Thoracic aorta (tissue), 2 donors: ENCODE data around the gene TNS3. TPM values are rescaled to one million over a fixed set of nuclear protein-coding genes. Genes with fewer than 3 reads are reported as not detected.

Source experiments
- ATAC-seq: fragments of 150-250 bp; one replicate; pipeline ENCODE4 v1.8.0; 2017; ENCODE audit warnings: low read depth; ENCODE audit not compliant: insufficient number of reproducible peaks, low FRiP score
- DNase-seq: peaks from one replicate; pipeline ENCODE4 v3.0.0-alpha.2; 2020; ENCODE audit warnings: low spot score
- H3K27ac ChIP-seq, 2 donors: fragments of 200-600 bp; sonication (generic); 1 replicate in 1 of 2; 2 replicates in 1 of 2; pipeline ENCODE4 v1.5.1; 2016; ENCODE audit warnings: mild to moderate bottlenecking in 2 of 2, moderate library complexity in 2 of 2
- H3K27me3 ChIP-seq: fragments of 200-600 bp; sonication (generic); replicated peaks from 2 replicates; pipeline ENCODE4 v1.6.0; 2016; ENCODE audit warnings: mild to moderate bottlenecking; ENCODE audit not compliant: insufficient read depth
- H3K36me3 ChIP-seq: fragments of 200-600 bp; sonication (generic); one replicate; pipeline ENCODE4 v1.5.1; 2016
- H3K4me1 ChIP-seq, 2 donors: fragments of 200-600 bp; sonication (generic); 1 replicate in 1 of 2; 2 replicates in 1 of 2; pipeline versions ENCODE4 v1.5.1 to v1.6.0; 2016; ENCODE audit warnings: low read depth in 2 of 2, mild to moderate bottlenecking in 1 of 2; ENCODE audit not compliant: control insufficient read depth in 1 of 2
- H3K4me3 ChIP-seq: fragments of 200-600 bp; sonication (generic); 2 replicates; pipeline ENCODE4 v1.5.1; 2016; ENCODE audit warnings: mild to moderate bottlenecking
- H3K9me3 ChIP-seq: fragments of 200-600 bp; sonication (generic); 2 replicates; pipeline ENCODE4 v1.5.1; 2016
- CTCF ChIP-seq: fragments of 200-600 bp; sonication (generic); IDR thresholded peaks from one replicate; pipeline ENCODE4 v1.5.1; 2019; ENCODE audit warnings: antibody characterized with exemption
- total RNA-seq, 2 donors: library from RNA; depleted of rRNA; stranded (reverse); fragments of >200 nt; gene quantifications; one replicate each; pipeline versions ENCODE4 v1.1.0 to v1.2.3, GENCODE V29; 2016

The TNS3 gene
- total RNA-seq, 2 donors from 2014 or later: 138 to 151 TPM

GRCh38 chr7:47500103-47500563, 81.8 kb downstream of the TNS3 start:
- Histone ChIP-seq H3K4me3 (no peak overlapping the region), H3K9me3 (no peaks in the 10 kb centered on the region), H3K36me3 (no peaks in the 10 kb centered on the region), H3K27me3 (no peaks in the 10 kb centered on the region), H3K4me1 (peaks cover 33 to 97% of the 10 kb centered on the region in 2 donors), H3K27ac (no peak overlapping the region)
- no peak for DNase-seq
- no peak for ATAC-seq
- TF ChIP-seq CTCF: no peak

- peak overlapping the region; percentile 16 to 39 for H3K27ac ChIP-seq
- H3K27me3 ChIP-seq: no peaks in the 10 kb centered on the region
- H3K4me3 ChIP-seq: no peak overlapping the region
- H3K9me3 ChIP-seq: no peaks in the 10 kb centered on the region
- no peak for ATAC-seq
- H3K36me3 ChIP-seq: no peaks in the 10 kb centered on the region
- no peak for DNase-seq
- peaks cover 36 to 96% of the 10 kb centered on the region in 2 donors for H3K4me1 ChIP-seq
- no peak for TF ChIP-seq CTCF
Observed at GRCh38 chr7:47498229-47499056, 83.5 kb downstream of the TNS3 start.

GRCh38 chr7:47497367-47498096, 84.4 kb downstream of the TNS3 start:
- Histone ChIP-seq H3K27me3 (no peaks in the 10 kb centered on the region), H3K36me3 (no peaks in the 10 kb centered on the region), H3K4me1 (peaks cover 28 to 87% of the 10 kb centered on the region in 2 donors), H3K27ac (peak overlapping the region; percentile 16 to 39), H3K4me3 (no peak overlapping the region), H3K9me3 (no peaks in the 10 kb centered on the region)
- ATAC-seq: no peak
- no peak for TF ChIP-seq CTCF
- DNase-seq: no peak

GRCh38 chr7:47496666-47497065, 85.2 kb downstream of the TNS3 start:
- TF ChIP-seq CTCF: no peak
- Histone ChIP-seq H3K36me3 (no peaks in the 10 kb centered on the region), H3K9me3 (no peaks in the 10 kb centered on the region), H3K27ac (no peak overlapping the region), H3K27me3 (no peaks in the 10 kb centered on the region), H3K4me1 (peaks cover 21 to 85% of the 10 kb centered on the region in 2 donors), H3K4me3 (no peak overlapping the region)
- no peak for DNase-seq
- no peak for ATAC-seq

- no peak for TF ChIP-seq CTCF
- no peak for ATAC-seq
- H3K36me3 ChIP-seq: no peaks in the 10 kb centered on the region
- H3K4me3 ChIP-seq: no peak overlapping the region
- H3K27me3 ChIP-seq: no peaks in the 10 kb centered on the region
- DNase-seq: no peak
- H3K27ac ChIP-seq: no peak overlapping the region
- H3K4me1 ChIP-seq: peaks cover 21 to 80% of the 10 kb centered on the region in 2 donors
- H3K9me3 ChIP-seq: no peaks in the 10 kb centered on the region
Observed at GRCh38 chr7:47496056-47496665, 85.8 kb downstream of the TNS3 start.
